HepG2 (cell line): ENCODE data around the gene JDP2. TPM values are rescaled to one million over a fixed set of nuclear protein-coding genes. Genes with fewer than 3 reads are reported as not detected.

Source experiments
- ATAC-seq: fragments of 200-7000 bp; cut with Tn5 transposase; 3 replicates; pipeline ENCODE4 v1.9.1; 2020; ENCODE audit warnings: mild to moderate bottlenecking, moderate library complexity
- BruUV-seq: library from RNA; stranded (reverse); fragments of 400-500 nt; replicated peaks from 2 replicates; lab custom pipeline; 2021; lab: Mats Ljungman, UMichigan
- CTCF ChIA-PET: fragments of 300-600 bp; formaldehyde crosslinking; extraction: SDS; loops from one replicate; lab custom pipeline; 2021; ENCODE audit warnings: low total read pairs, inconsistent platforms, low intra/inter-chr PET ratio; lab: Yijun Ruan, JAX
- POLR2A ChIA-PET: fragments of 350-600 bp; sonication (Branson Sonifier 250); formaldehyde crosslinking; loops from one replicate; lab custom pipeline; 2020; ENCODE audit warnings: antibody characterized with exemption, inconsistent platforms; lab: Yijun Ruan, JAX
- DNase-seq: peaks from one replicate; pipeline ENCODE4 v3.0.0-alpha.2; 2015; ENCODE audit warnings: low spot score
- FAIRE-seq: peaks from 3 replicates; lab custom pipeline; 2011; peaks lifted over from hg19 to GRCh38; lab: Jason Lieb, UNC
- H2AFZ ChIP-seq: one replicate; pipeline ENCODE4 v1.6.1; 2011; ENCODE audit warnings: low read length, inconsistent platforms
- H3K27ac ChIP-seq: fragments of 300-600 bp; 3 replicates; pipeline ENCODE4 v1.8.0; 2011; ENCODE audit warnings: mixed run types, mild to moderate bottlenecking, mixed read lengths, low read length, inconsistent platforms; ENCODE audit not compliant: insufficient read depth; ENCODE audit errors: extremely low read length
- H3K27me3 ChIP-seq, 2 experiments: fragments of 200-600 bp in 1 of 2; 2 replicates in 1 of 2; 3 replicates in 1 of 2; pipeline versions ENCODE4 v1.6.0 to v1.8.0; 2011; ENCODE audit warnings: low read length in 2 of 2, mild to moderate bottlenecking in 2 of 2, moderate library complexity in 2 of 2, inconsistent platforms in 1 of 2; ENCODE audit not compliant: insufficient read depth in 2 of 2, control insufficient read depth in 1 of 2
- H3K36me3 ChIP-seq, 2 experiments: fragments of 200-600 bp in 1 of 2; replicated peaks in 1 of 2; 2 replicates in 1 of 2; 3 replicates in 1 of 2; pipeline versions ENCODE4 v1.5.1 to v1.8.0; 2011; ENCODE audit warnings: low read length in 2 of 2, inconsistent platforms in 1 of 2; ENCODE audit not compliant: insufficient read depth in 2 of 2, control insufficient read depth in 1 of 2
- H3K4me1 ChIP-seq: 2 replicates; pipeline ENCODE4 v1.5.1; 2012; ENCODE audit warnings: low read length, inconsistent platforms; ENCODE audit not compliant: insufficient read depth
- H3K4me2 ChIP-seq: 2 replicates; pipeline ENCODE4 v1.6.0; 2011; ENCODE audit warnings: low read depth, low read length, inconsistent platforms
- H3K4me3 ChIP-seq, 3 experiments: fragments of 200-600 bp in 1 of 3; sonication (generic), shearing (Covaris generic) in 1 of 3; replicated peaks in 1 of 3; 2 replicates each; pipeline ENCODE4 v1.5.1; 2011 to 2016; ENCODE audit warnings: low read length in 3 of 3, inconsistent platforms in 2 of 3, low read depth in 2 of 3, mild to moderate bottlenecking in 2 of 3, control low read depth in 1 of 3, mixed read lengths in 1 of 3; ENCODE audit not compliant: insufficient read depth in 1 of 3
- H3K79me2 ChIP-seq: one replicate; pipeline ENCODE4 v1.6.1; 2011; ENCODE audit warnings: low read length, inconsistent platforms; ENCODE audit not compliant: insufficient read depth
- H3K9ac ChIP-seq: 2 replicates; pipeline ENCODE4 v1.6.0; 2011; ENCODE audit warnings: mild to moderate bottlenecking, low read depth, low read length, inconsistent platforms; ENCODE audit not compliant: insufficient read depth
- H3K9me3 ChIP-seq: 2 replicates; pipeline ENCODE4 v1.5.1; 2012; ENCODE audit warnings: mild to moderate bottlenecking, low read length
- H4K20me1 ChIP-seq: 2 replicates; pipeline ENCODE4 v1.6.0; 2011; ENCODE audit warnings: inconsistent platforms, mild to moderate bottlenecking, low read length, moderate library complexity; ENCODE audit not compliant: insufficient read depth
- CEBPB ChIP-seq: IDR thresholded peaks from 2 replicates; pipeline ENCODE4 v1.6.1; 2011; ENCODE audit warnings: low read depth, low read length, improper control_type of control experiment, borderline replicate concordance
- GMEB1 ChIP-seq: sonication (generic); formaldehyde crosslinking; IDR thresholded peaks from 2 replicates; pipeline ENCODE4 v1.5.1; 2020; ENCODE audit warnings: missing genetic modification reagents, mild to moderate bottlenecking, borderline replicate concordance
- NFKBIZ ChIP-seq: IDR thresholded peaks from 2 replicates; pipeline ENCODE4 v1.6.1; 2018; ENCODE audit warnings: missing genetic modification reagents, missing compliant biosample characterization
- PAF1 ChIP-seq: IDR thresholded peaks from 2 replicates; pipeline ENCODE4 v1.6.1; 2016; ENCODE audit warnings: missing genetic modification reagents, missing compliant biosample characterization
- PBX2 ChIP-seq: IDR thresholded peaks from 2 replicates; pipeline ENCODE4 v1.6.1; 2016; ENCODE audit warnings: control low read depth
- RAD51 ChIP-seq: fragments of 450-650 bp; IDR thresholded peaks from 2 replicates; pipeline ENCODE4 v1.6.1; 2016; ENCODE audit warnings: borderline replicate concordance
- SUZ12 ChIP-seq: fragments of 150-350 bp; IDR thresholded peaks from 2 replicates; pipeline ENCODE4 v1.6.1; 2014; ENCODE audit warnings: low read depth, low read length
- TIGD3 ChIP-seq: sonication (generic); formaldehyde crosslinking; IDR thresholded peaks from 2 replicates; pipeline ENCODE4 v1.5.1; 2020; ENCODE audit warnings: mild to moderate bottlenecking, missing genetic modification reagents, borderline replicate concordance
- ZBTB34 ChIP-seq: sonication (generic); formaldehyde crosslinking; IDR thresholded peaks from 2 replicates; pipeline ENCODE4 v1.8.0; 2022; ENCODE audit warnings: mild to moderate bottlenecking, missing genetic modification reagents
- ZBTB42 ChIP-seq: sonication (generic); formaldehyde crosslinking; IDR thresholded peaks from 2 replicates; pipeline ENCODE4 v1.5.0; 2020; ENCODE audit warnings: mild to moderate bottlenecking, missing genetic modification reagents
- ZHX1 ChIP-seq: sonication (generic); formaldehyde crosslinking; IDR thresholded peaks from 2 replicates; pipeline ENCODE4 v1.8.1; 2022; ENCODE audit warnings: low read depth, mild to moderate bottlenecking, missing genetic modification reagents
- ZNF704 ChIP-seq: sonication (generic); formaldehyde crosslinking; IDR thresholded peaks from 2 replicates; pipeline ENCODE4 v1.8.1; 2023; ENCODE audit warnings: mild to moderate bottlenecking, inconsistent platforms, moderate library complexity, missing genetic modification reagents, borderline replicate concordance
- whole genome bisulfite sequencing: methylation state at CpG from one replicate; pipeline ENCODE4 v1.1.6; 2017; ENCODE audit warnings: low lambda C conversion rate; 5-methylcytosine and 5-hydroxymethylcytosine counted together
- in situ Hi-C: cut with HindIII; loops from 2 replicates; pipeline ENCODE4 v1.10.0; 2017; ENCODE audit warnings: low pct_unique_long_range_greater_than_20kb; ENCODE audit not compliant: extremely low pct_ligation_motif_present
- intact Hi-C: fragments of 100-400 bp; cut with micrococcal nuclease; formaldehyde crosslinking; loops from one replicate; pipeline ENCODE4 v1.10.0; 2022; ENCODE audit not compliant: unreplicated experiment
- polyA plus RNA-seq, 8 experiments: library from polyadenylated mRNA; depleted of rRNA in 3 of 8; stranded (reverse) in 7 of 8; unstranded in 1 of 8; fragments of >200 nt; fragmentation: Illumina TruSeq in 4 of 8; extraction: Trizol in 4 of 8; gene quantifications; 2 replicates each; pipeline versions ENCODE4 v1.2.1 to v1.2.3, GENCODE V29; 2011 to 2016; ENCODE audit warnings: low read depth in 4 of 8, missing spikeins in 1 of 8, mixed read lengths in 1 of 8; ENCODE audit not compliant: insufficient read depth in 1 of 8
- total RNA-seq, 5 experiments: library from RNA; depleted of rRNA; stranded (reverse); fragments of >200 nt; fragmentation: Illumina TruSeq; extraction: Trizol; gene quantifications; 2 replicates each; pipeline ENCODE4 v1.2.3, GENCODE V29; 2016; ENCODE audit warnings: low read depth in 1 of 5

JDP2 gene
- total and polyA plus RNA-seq, 2 of the 13 experiments (the other 11 are each of a cell fraction or from before 2014, with no cell fraction given) = 8.0 to 8.9 TPM

- intact Hi-C loops = no loop called here
- no TSS peak for BruUV-seq
- DNase-seq = no peak
- H3K36me3 ChIP-seq = peaks cover 1 to 7% of the 10 kb centered on the region in 2 experiments; a peak in 3 of 5 replicates
- H3K4me2 ChIP-seq = peak overlapping the region; percentile 37; the same call in 1 of the 2 replicates
- H3K27me3 ChIP-seq = no peaks in the 10 kb centered on the region
- TF ChIP-seq ZHX1 (CRISPR knock-in tag) (no peak), ZNF704 (CRISPR knock-in tag) (no peak), GMEB1 (CRISPR knock-in tag) (no peak), PBX2 (CRISPR knock-in tag) (no peak), CEBPB (no peak), PAF1 (no peak), TIGD3 (no peak), RAD51 (no peak), ZBTB42 (CRISPR knock-in tag) (no peak), SUZ12 (no peak), ZBTB34 (CRISPR knock-in tag) (no peak), NFKBIZ (CRISPR knock-in tag) (no peak)
- no peak overlapping the region for H3K9ac ChIP-seq
- ATAC-seq = no peak
- no peak overlapping the region for H3K27ac ChIP-seq
- CTCF ChIA-PET = interaction anchor here (1.1 kb wide), 1 partner anchor 142 kb away, joined by 5 read pairs; no protein-coding TSS in a partner anchor
- FAIRE-seq = no peak
- WGBS = 69% methylated on average over 4 of the region's 4 CpGs
- H3K79me2 ChIP-seq = no peaks in the 10 kb centered on the region
- in situ Hi-C loops = no loop called here
- peaks cover 46% of the 10 kb centered on the region for H3K4me1 ChIP-seq
- POLR2A ChIA-PET = no interaction called here
- no peak overlapping the region for H2AFZ ChIP-seq
- H4K20me1 ChIP-seq = peaks cover 9% of the 10 kb centered on the region; the same call in 1 of the 2 replicates
- H3K4me3 ChIP-seq = no peak overlapping the region
- no peaks in the 10 kb centered on the region for H3K9me3 ChIP-seq
These were observed 21.9 kb downstream of the JDP2 start for GRCh38 chr14:75449696-75450095.
